Endodermal cell (in vitro differentiated cells): ENCODE data around the gene SCNN1A. TPM values are rescaled to one million over a fixed set of nuclear protein-coding genes. Genes with fewer than 3 reads are reported as not detected.
A peak's percentile ranks its signal among the peaks of the same experiment; 100 is the strongest.

ENCODE experiments used
- DNase-seq: peaks from one replicate; pipeline ENCODE4 v3.0.0-alpha.2; 2017
- H3K27ac ChIP-seq: 2 replicates; pipeline ENCODE4 v1.5.1; 2013; ENCODE audit warnings: mild to moderate bottlenecking, low read depth, low read length, moderate library complexity
- H3K27me3 ChIP-seq: 2 replicates; pipeline ENCODE4 v1.6.1; 2013; ENCODE audit warnings: mild to moderate bottlenecking, low read length, moderate library complexity; ENCODE audit not compliant: insufficient read depth, control insufficient read depth, poor library complexity, severe bottlenecking
- H3K36me3 ChIP-seq: 2 replicates; pipeline ENCODE4 v1.7.0; 2013; ENCODE audit warnings: mild to moderate bottlenecking, low read length, moderate library complexity; ENCODE audit not compliant: control insufficient read depth, insufficient read depth
- H3K4me1 ChIP-seq: one replicate; pipeline ENCODE4 v1.7.0; 2013; ENCODE audit warnings: low read length; ENCODE audit not compliant: control insufficient read depth, insufficient read depth
- H3K4me3 ChIP-seq: 2 replicates; pipeline ENCODE4 v1.5.1; 2013; ENCODE audit warnings: mild to moderate bottlenecking, low read length, moderate library complexity
- H3K9ac ChIP-seq: 2 replicates; pipeline ENCODE4 v1.6.1; 2013; ENCODE audit warnings: mild to moderate bottlenecking, low read length, moderate library complexity; ENCODE audit not compliant: poor library complexity, severe bottlenecking; ENCODE audit errors: extremely low read depth
- H3K9me3 ChIP-seq: 2 replicates; pipeline ENCODE4 v1.6.1; 2013; ENCODE audit warnings: mild to moderate bottlenecking, low read length, moderate library complexity; ENCODE audit not compliant: control insufficient read depth
- H3K27ac Mint-ChIP-seq: 2 replicates; pipeline ENCODE4 v1.8.0; 2020; ENCODE audit warnings: mixed read lengths
- H3K27me3 Mint-ChIP-seq: 2 replicates; pipeline ENCODE4 v1.8.0; 2021; ENCODE audit warnings: mild to moderate bottlenecking, mixed read lengths; ENCODE audit not compliant: insufficient read depth
- H3K36me3 Mint-ChIP-seq: 2 replicates; pipeline ENCODE4 v1.8.0; 2020; ENCODE audit warnings: low read depth, mixed read lengths
- H3K4me1 Mint-ChIP-seq: 2 replicates; pipeline ENCODE4 v1.8.0; 2020; ENCODE audit warnings: mixed read lengths
- H3K4me3 Mint-ChIP-seq: 2 replicates; pipeline ENCODE4 v1.8.0; 2020; ENCODE audit warnings: mild to moderate bottlenecking, moderate library complexity, mixed read lengths
- H3K9me3 Mint-ChIP-seq: 2 replicates; pipeline ENCODE4 v1.8.0; 2020; ENCODE audit warnings: mild to moderate bottlenecking, mixed read lengths
- CTCF ChIP-seq: fragments of 200-600 bp; sonication (generic); conservative IDR thresholded peaks from 2 replicates; pipeline ENCODE4 v1.5.0; 2021; ENCODE audit warnings: antibody characterized with exemption, mild to moderate bottlenecking
- WGBS, 2 experiments: methylation state at CpG; one replicate each; pipeline versions ENCODE4 v1.1.5 to v1.1.7; 2013; ENCODE audit warnings: missing lambda C conversion rate in 2 of 2, mixed read lengths in 1 of 2; ENCODE audit not compliant: insufficient coverage in 1 of 2, insufficient read length in 1 of 2; 5-methylcytosine and 5-hydroxymethylcytosine counted together
- total RNA-seq, 2 donors: library from RNA; stranded (reverse); fragmentation: NEBNext Ultra II Directional in 1 of 2; extraction: Animal tissue kit (Norgen Biotek cat#: 25700) in 1 of 2; gene quantifications; 2 replicates in 1 of 2; 3 replicates in 1 of 2; pipeline ENCODE4 v1.2.1, GENCODE V29; 2021

Gene SCNN1A
- total RNA-seq, 2 donors from 2014 or later = 32.1 to 87.7 TPM

- H3K4me1 Mint-ChIP-seq = peaks cover 20% of the 10 kb centered on the region
- Histone ChIP-seq H3K9ac (no peak overlapping the region), H3K36me3 (peaks cover 45% of the 10 kb centered on the region), H3K4me1 (peaks cover 17% of the 10 kb centered on the region), H3K27ac (no peak overlapping the region), H3K27me3 (no peaks in the 10 kb centered on the region), H3K4me3 (no peak overlapping the region), H3K9me3 (no peaks in the 10 kb centered on the region)
- no peaks in the 10 kb centered on the region for H3K27me3 Mint-ChIP-seq
- H3K4me3 Mint-ChIP-seq = no peak overlapping the region
- WGBS, 2 experiments = 94 to 97% methylated on average over 7 to 9 of the region's 9 CpGs
- peak overlapping the region; percentile 74 for H3K27ac Mint-ChIP-seq
- H3K36me3 Mint-ChIP-seq = peaks cover 61% of the 10 kb centered on the region
- no peaks in the 10 kb centered on the region for H3K9me3 Mint-ChIP-seq
- no peak for TF ChIP-seq CTCF
- no peak for DNase-seq
Observed at GRCh38 chr12:6333566-6333965, 41.8 kb downstream of the SCNN1A start.

DNA sequence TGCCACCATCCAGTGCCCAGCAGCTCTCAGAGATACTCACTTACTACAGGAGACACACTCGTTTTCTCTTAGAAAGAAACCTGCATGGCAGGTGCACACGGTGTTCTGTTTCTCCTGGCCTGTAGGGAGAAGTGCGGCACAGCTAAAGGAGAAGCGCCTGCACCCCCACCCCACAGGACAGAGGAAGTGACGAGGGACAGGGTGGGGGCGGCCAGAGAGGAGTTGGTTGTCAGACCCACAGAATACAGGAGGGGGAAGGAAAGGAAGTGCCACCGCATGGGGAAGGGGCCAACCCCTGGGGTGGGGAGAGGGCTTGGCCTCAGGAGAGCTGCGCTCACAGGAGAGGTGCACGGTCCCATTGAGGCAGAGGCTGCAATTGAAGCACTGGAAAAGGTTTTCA lies 42.3 kb downstream of the SCNN1A start:
- Mint-ChIP-seq H3K36me3 (peaks cover 66% of the 10 kb centered on the region), H3K27ac (no peak overlapping the region), H3K9me3 (no peaks in the 10 kb centered on the region), H3K4me3 (no peak overlapping the region), H3K27me3 (no peaks in the 10 kb centered on the region), H3K4me1 (peaks cover 20% of the 10 kb centered on the region)
- Histone ChIP-seq H3K9ac (no peak overlapping the region), H3K9me3 (no peaks in the 10 kb centered on the region), H3K4me3 (no peak overlapping the region), H3K4me1 (peaks cover 17% of the 10 kb centered on the region), H3K27ac (no peak overlapping the region), H3K36me3 (peaks cover 45% of the 10 kb centered on the region), H3K27me3 (no peaks in the 10 kb centered on the region)
- no peak for TF ChIP-seq CTCF
- WGBS, 2 experiments = 93 to 94% methylated on average over 8 to 9 of the region's 9 CpGs
- DNase-seq = no peak

DNA sequence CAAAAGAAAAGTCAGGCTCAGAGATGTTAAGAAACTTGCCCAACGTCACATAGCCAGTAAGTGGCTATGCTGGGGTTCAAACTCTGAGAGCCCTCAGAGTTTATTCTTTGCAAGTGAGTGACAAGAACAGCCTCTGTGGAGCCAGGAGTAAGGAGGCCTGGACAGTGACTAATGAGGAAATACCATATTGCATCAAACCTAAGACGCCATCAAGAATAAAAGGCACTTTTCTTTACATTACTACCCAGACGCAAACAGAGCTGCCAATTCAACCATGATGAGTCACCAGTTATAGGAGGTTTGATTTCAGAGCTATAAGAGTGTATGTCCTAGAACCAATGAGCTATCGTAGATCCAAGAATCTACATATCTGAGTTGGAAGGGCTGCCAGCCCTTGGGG lies 42.9 kb downstream of the SCNN1A start:
- H3K4me3 Mint-ChIP-seq = no peak overlapping the region

More for the DNA sequence above, 42.9 kb downstream of the SCNN1A start:
- Mint-ChIP-seq H3K27me3 (no peaks in the 10 kb centered on the region), H3K36me3 (peaks cover 68% of the 10 kb centered on the region), H3K4me1 (peaks cover 20% of the 10 kb centered on the region), H3K27ac (no peak overlapping the region), H3K9me3 (no peaks in the 10 kb centered on the region)
- DNase-seq = no peak
- Histone ChIP-seq H3K36me3 (peaks cover 45% of the 10 kb centered on the region), H3K27me3 (no peaks in the 10 kb centered on the region), H3K9me3 (no peaks in the 10 kb centered on the region), H3K9ac (no peak overlapping the region), H3K4me3 (no peak overlapping the region), H3K27ac (no peak overlapping the region), H3K4me1 (peaks cover 15% of the 10 kb centered on the region)
- no peak for TF ChIP-seq CTCF
- WGBS, 2 experiments = 97 to 98% methylated on average over 4 of the region's 4 CpGs
